Left lung (tissue), 10 donors: ENCODE results near the gene SLC17A5. TPM values are rescaled to one million over a fixed set of nuclear protein-coding genes. Genes with fewer than 3 reads are reported as not detected.
A peak's percentile ranks its signal among the peaks of the same experiment; 100 is the strongest.

Source experiments
- ATAC-seq: fragments of 200-7000 bp; cut with Tn5 transposase; one replicate; pipeline ENCODE4 v1.9.1; 2020; ENCODE audit warnings: moderate library complexity
- DNase-seq, 4 donors: peaks; one replicate each; pipeline ENCODE4 v3.0.0-alpha.2; 2013 to 2020
- H3K27ac ChIP-seq, 2 donors: fragments of 200-600 bp; sonication (generic) in 1 of 2; one replicate each; pipeline versions ENCODE4 v1.5.0 to v1.8.0; 2020 to 2021
- H3K27me3 ChIP-seq, 2 donors: fragments of 200-600 bp; sonication (generic) in 1 of 2; one replicate each; pipeline versions ENCODE4 v1.5.0 to v1.8.0; 2020 to 2021
- H3K36me3 ChIP-seq, 2 donors: fragments of 200-600 bp; sonication (generic) in 1 of 2; one replicate each; pipeline versions ENCODE4 v1.5.0 to v1.8.0; 2020 to 2021
- H3K4me1 ChIP-seq, 2 donors: fragments of 200-600 bp; one replicate each; pipeline ENCODE4 v1.8.0; 2021
- H3K4me3 ChIP-seq, 2 donors: fragments of 200-600 bp; sonication (generic) in 1 of 2; one replicate each; pipeline versions ENCODE4 v1.5.0 to v1.8.0; 2020 to 2021; ENCODE audit warnings: mild to moderate bottlenecking in 1 of 2
- H3K9me3 ChIP-seq, 2 donors: fragments of 200-600 bp; sonication (generic) in 1 of 2; one replicate each; pipeline versions ENCODE4 v1.5.0 to v1.8.0; 2020 to 2021
- CTCF ChIP-seq, 2 donors: fragments of 200-600 bp; sonication (generic) in 1 of 2; IDR thresholded peaks; one replicate each; pipeline versions ENCODE4 v1.5.0 to v1.8.0; 2021; ENCODE audit warnings: antibody characterized with exemption in 2 of 2
- intact Hi-C, 2 donors: fragments of 100-400 bp; cut with DNase I; formaldehyde crosslinking; loops; one replicate each; pipeline versions ENCODE4 v1.11.2 to v1.14.2; 2022
- polyA plus RNA-seq, 6 donors: library from polyadenylated mRNA; unstranded; fragments of 120-200 nt; gene quantifications; one replicate each; pipeline ENCODE4 v1.2.1, GENCODE V29; 2013; ENCODE audit not compliant: insufficient read length in 6 of 6
- total RNA-seq, 2 donors: library from RNA; stranded (reverse); fragmentation: NEBNext Ultra II Directional; extraction: Animal tissue kit (Norgen Biotek cat#: 25700); gene quantifications; one replicate each; pipeline ENCODE4 v1.2.1, GENCODE V29; 2021
- donor health status: DM: no; HTN: yes; CAD: no.
- donor health status: DM: no; HTN: no; CAD: no.

The SLC17A5 gene
- total and polyA plus RNA-seq, 8 donors, result 8.7 to 27.8 (median 10.3) TPM

- peak overlapping the region; percentile 93 to 99 for H3K4me3 ChIP-seq
- H3K27me3 ChIP-seq, result no peaks in the 10 kb centered on the region
- peak; percentile 42 to 85 (median 70) for DNase-seq
- H3K27ac ChIP-seq, result peak overlapping the region; percentile 98
- TF ChIP-seq CTCF (IDR thresholded peaks at IDR 0.05), result peak; percentile 26 to 50
- peaks cover 0 to 16% of the 10 kb centered on the region in 2 donors for H3K36me3 ChIP-seq
- peak; percentile 60 for ATAC-seq
- no peaks in the 10 kb centered on the region for H3K9me3 ChIP-seq
- peaks cover 3 to 23% of the 10 kb centered on the region in 2 donors for H3K4me1 ChIP-seq
- intact Hi-C loops, result no loop called here
Measured at GRCh38 chr6:73652637-73653570, 888 bp downstream of the SLC17A5 start.

DNA sequence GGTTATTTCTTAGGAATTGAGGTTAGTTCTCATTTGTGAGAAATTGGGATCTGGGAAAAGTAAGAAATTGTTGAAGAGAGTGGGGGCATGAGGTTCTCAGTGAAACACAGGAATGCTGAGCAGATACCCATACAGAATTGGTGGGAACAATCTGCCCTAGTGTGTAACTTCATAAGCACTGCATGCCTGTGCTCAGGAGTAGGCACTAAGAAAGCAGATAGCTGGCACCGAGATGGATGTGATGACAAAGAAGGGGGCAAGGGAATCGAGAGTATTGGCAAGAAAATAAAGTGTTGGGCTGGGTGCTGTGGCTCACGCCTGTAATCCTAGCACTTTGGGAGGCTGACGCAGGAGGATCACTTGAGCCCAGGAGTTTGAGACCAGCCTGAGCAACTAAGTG lies 4.0 kb downstream of the SLC17A5 start:
- no peak overlapping the region for H3K4me3 ChIP-seq
- intact Hi-C loops, result no loop called here

GRCh38 chr6:73648166-73648565 lies 5.6 kb downstream of the SLC17A5 start:
- intact Hi-C loops, result no loop called here
- ATAC-seq, result no peak
- H3K9me3 ChIP-seq, result no peaks in the 10 kb centered on the region

More for the DNA sequence above, 4.0 kb downstream of the SLC17A5 start:
- peaks cover 0 to 23% of the 10 kb centered on the region in 2 donors for H3K36me3 ChIP-seq
- H3K9me3 ChIP-seq, result no peaks in the 10 kb centered on the region
- peaks cover 3 to 24% of the 10 kb centered on the region in 2 donors for H3K4me1 ChIP-seq
- DNase-seq, result no peak
- H3K27ac ChIP-seq, result no peak overlapping the region
- TF ChIP-seq CTCF (IDR thresholded peaks at IDR 0.05), result no peak
- no peaks in the 10 kb centered on the region for H3K27me3 ChIP-seq
- no peak for ATAC-seq

DNA sequence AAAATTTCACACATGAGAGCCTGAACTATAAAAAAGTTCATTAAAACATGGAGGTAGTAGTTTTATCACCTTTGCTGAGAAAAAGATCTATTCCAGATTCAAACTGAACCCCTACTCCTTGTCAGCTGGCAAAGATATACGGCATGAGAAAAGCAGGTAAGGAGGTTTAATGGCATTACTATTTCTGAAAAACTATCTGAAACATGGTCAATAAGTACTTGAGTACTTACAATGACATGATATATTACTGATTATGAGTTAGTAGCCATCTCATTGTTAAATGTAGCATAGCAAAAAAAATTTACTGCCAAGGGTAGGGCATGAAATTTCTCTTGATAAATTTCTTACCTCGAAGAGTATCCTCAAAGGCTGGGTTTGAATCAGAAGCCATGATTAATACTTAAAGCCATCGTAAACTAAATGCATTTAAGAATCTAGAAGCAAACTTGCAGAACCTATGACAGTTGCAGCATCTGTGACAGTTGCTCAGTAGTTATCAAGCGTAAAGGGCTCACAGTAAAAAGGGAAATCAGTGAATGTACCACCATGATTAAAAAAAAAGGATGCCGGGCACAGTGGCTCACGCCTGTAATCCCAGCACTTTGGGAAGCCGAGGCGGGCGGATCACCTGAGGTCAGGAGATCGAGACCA lies 8.7 kb downstream of the SLC17A5 start:
- Histone ChIP-seq H3K4me3 (peak overlapping the region; percentile 13 to 29), H3K27ac (no peak overlapping the region), H3K36me3 (peaks cover 0 to 36% of the 10 kb centered on the region in 2 donors), H3K4me1 (peaks cover 0 to 21% of the 10 kb centered on the region in 2 donors), H3K27me3 (no peaks in the 10 kb centered on the region), H3K9me3 (no peaks in the 10 kb centered on the region)
- intact Hi-C loops, result no loop called here
- DNase-seq (no peak), ATAC-seq (no peak)
- no peak for TF ChIP-seq CTCF (IDR thresholded peaks at IDR 0.05)

More at GRCh38 chr6:73648166-73648565, 5.6 kb downstream of the SLC17A5 start:
- TF ChIP-seq CTCF (IDR thresholded peaks at IDR 0.05), result no peak
- peaks cover 0 to 23% of the 10 kb centered on the region in 2 donors for H3K36me3 ChIP-seq
- H3K27me3 ChIP-seq, result no peaks in the 10 kb centered on the region
- H3K27ac ChIP-seq, result no peak overlapping the region
- peaks cover 0 to 33% of the 10 kb centered on the region in 2 donors for H3K4me1 ChIP-seq
- no peak for DNase-seq
- no peak overlapping the region for H3K4me3 ChIP-seq

GRCh38 chr6:73644030-73644429 lies 9.8 kb downstream of the SLC17A5 start:
- intact Hi-C loops, result no loop called here
- no peaks in the 10 kb centered on the region for H3K27me3 ChIP-seq
- H3K36me3 ChIP-seq, result peaks cover 0 to 36% of the 10 kb centered on the region in 2 donors
- H3K27ac ChIP-seq, result peak overlapping the region in 1 of 2 donors; percentile 41
- DNase-seq (no peak), ATAC-seq (no peak)
- H3K4me3 ChIP-seq, result no peak overlapping the region
- no peaks in the 10 kb centered on the region for H3K9me3 ChIP-seq
- peaks cover 0 to 21% of the 10 kb centered on the region in 2 donors for H3K4me1 ChIP-seq
- TF ChIP-seq CTCF (IDR thresholded peaks at IDR 0.05), result no peak
